GM12865 (cell line): ENCODE data around the gene XIRP1.

Experiments
- DNase-seq: peaks from one replicate; pipeline ENCODE4 v3.0.0; 2010; ENCODE audit warnings: low read depth
- H3K4me3 ChIP-seq: 2 replicates; pipeline ENCODE4 v1.5.1; 2011; ENCODE audit warnings: mild to moderate bottlenecking, low read depth, low read length, control low read depth
- TF ChIP-seq, protein P1 (sequence below): IDR thresholded peaks from 2 replicates; pipeline ENCODE4 v1.5.1; 2011; ENCODE audit warnings: low read length, control low read depth, low read depth, inconsistent platforms; ENCODE audit not compliant: insufficient read depth; ENCODE audit errors: missing control alignments

The XIRP1 gene

GRCh38 chr3:39220407-39221140 lies 28.2 kb upstream of the XIRP1 start:
- H3K4me3 ChIP-seq = no peak overlapping the region
- TF ChIP-seq, protein P1, sequence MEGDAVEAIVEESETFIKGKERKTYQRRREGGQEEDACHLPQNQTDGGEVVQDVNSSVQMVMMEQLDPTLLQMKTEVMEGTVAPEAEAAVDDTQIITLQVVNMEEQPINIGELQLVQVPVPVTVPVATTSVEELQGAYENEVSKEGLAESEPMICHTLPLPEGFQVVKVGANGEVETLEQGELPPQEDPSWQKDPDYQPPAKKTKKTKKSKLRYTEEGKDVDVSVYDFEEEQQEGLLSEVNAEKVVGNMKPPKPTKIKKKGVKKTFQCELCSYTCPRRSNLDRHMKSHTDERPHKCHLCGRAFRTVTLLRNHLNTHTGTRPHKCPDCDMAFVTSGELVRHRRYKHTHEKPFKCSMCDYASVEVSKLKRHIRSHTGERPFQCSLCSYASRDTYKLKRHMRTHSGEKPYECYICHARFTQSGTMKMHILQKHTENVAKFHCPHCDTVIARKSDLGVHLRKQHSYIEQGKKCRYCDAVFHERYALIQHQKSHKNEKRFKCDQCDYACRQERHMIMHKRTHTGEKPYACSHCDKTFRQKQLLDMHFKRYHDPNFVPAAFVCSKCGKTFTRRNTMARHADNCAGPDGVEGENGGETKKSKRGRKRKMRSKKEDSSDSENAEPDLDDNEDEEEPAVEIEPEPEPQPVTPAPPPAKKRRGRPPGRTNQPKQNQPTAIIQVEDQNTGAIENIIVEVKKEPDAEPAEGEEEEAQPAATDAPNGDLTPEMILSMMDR = no peak

DNA sequence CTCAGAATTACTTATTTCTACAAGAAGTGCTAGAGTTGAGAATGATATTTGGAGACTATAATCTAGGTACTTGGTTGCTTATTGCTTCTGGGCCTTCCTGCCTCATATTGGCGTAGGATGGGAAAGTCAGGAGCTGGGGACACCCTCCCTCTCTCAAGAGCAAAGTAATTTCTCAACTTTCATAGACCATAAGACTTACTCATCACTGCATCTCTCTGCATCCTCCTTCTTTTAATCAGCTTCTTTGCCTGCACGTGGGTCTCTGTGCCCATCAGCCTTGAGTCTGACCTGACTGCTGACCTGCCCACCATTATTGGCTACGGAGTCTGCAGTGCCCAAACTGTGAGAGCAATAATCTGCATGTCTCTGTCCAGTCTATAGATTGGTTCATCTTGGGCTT lies 27.3 kb upstream of the XIRP1 start:
- DNase-seq = no peak
- no peak overlapping the region for H3K4me3 ChIP-seq
- TF ChIP-seq, protein P1 = no peak

More at GRCh38 chr3:39220407-39221140, 28.2 kb upstream of the XIRP1 start:
- DNase-seq = peak; percentile 57

DNA sequence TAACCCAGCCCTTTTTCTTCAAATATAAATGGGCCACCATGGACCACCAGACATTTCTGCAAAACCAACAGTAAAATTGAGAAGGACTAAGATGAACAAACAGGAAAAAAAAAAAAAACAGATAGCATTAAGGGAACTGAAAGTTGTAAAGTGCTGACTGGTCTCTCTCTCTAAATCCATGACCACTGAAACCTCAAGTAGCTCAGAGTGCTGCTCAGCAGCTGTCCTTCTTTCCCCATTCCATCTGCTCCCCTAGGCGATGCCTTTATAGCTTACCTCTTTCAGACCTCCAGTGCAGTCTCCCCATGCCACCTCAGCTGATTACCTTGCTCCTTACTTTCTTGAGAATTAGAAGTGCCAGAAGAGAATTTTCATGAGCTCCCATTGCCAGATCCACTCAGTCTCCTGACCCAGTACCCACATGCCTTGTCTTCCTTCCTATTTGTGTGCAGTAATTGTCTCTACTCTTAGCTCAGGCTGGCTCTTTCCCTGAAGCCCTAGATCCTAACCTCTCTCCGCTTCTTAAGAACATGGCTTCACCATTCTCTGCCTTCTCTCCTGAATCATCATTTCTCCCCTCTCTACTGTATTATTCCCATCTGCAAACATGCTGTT lies 23.9 kb upstream of the XIRP1 start:
- no peak overlapping the region for H3K4me3 ChIP-seq
- peak; percentile 82 for DNase-seq
- TF ChIP-seq, protein P1 = no peak

DNA sequence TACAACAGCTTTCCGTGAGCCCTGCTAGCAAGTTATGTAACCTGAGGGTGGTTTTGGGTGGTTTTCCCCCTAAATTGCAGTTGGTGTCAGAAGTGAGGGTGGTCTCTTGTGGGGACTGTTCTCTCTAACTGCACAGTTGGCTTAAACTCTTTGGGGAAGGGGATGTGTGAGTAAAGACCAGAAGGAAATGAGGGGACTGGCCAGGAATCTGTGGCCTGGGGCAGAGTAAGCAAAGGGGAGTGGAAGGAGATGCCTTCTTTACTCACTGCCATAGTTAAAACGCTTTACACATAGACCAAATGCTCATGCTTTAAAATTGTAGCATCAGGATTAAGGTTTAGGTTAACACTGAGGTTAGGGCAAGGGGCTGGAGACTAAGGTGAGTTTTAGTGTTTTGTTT lies 21.2 kb upstream of the XIRP1 start:
- no peak for DNase-seq
- TF ChIP-seq, protein P1 = no peak
- no peak overlapping the region for H3K4me3 ChIP-seq

DNA sequence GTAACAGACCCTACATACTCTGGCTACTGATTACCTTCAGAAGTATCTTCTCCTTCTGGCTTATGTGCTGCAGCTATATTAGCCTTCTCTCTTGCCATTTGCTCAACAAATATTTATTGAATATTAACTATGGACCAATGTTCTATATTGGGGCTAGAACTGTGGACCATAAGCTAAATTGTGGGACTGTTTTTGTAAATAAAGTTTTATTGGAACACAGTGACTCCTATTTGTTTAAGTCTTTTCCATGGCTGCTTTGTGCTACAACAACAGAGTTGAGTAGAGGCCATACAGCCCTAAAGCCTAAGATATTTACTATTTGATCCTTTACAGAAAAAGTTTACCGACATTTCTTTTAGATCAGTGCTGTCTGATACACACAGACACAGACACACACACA lies 20.3 kb upstream of the XIRP1 start:
- H3K4me3 ChIP-seq = no peak overlapping the region
- TF ChIP-seq, protein P1 = no peak
- DNase-seq = no peak

DNA sequence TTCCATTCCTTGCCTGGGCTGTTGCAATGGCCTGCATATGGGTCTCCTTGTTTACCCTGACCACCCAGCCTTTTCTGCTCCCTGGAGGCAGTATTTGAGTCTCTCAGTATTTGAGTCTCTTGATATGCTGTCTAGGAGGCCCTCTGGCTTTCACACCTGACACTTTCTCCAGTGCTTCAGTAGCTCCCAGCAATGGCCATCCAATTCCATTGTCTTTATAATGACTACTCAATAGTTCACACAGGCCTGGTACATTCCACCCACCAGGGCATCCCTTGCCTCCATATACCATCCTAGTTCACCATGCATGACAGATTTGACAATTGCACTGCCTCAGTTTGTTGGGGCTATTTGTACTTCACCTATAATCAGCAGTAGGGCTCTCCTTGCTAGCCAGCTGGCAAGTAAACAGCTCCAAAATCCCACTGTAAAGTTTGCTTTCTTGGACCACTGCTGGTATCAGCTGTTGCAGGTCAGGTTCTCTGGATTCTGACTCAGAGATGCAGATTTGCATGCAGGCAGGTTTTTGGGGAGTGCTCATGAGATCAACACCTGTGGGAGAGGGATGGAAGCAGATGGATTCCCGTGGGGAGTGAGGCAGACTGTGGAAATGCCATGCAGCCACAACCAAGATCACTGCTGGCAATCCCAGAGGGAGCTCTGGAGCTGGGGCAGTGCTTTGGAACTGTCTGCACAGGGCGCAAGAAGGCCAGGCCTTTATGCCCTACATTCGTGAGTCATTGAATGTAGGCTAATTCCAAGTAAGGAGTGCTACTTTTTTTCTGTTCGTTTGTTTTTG lies 19.1 kb upstream of the XIRP1 start:
- DNase-seq = no peak
- TF ChIP-seq, protein P1 = no peak
- no peak overlapping the region for H3K4me3 ChIP-seq
